AG09319 (cell line): ENCODE data around the gene PLA2G2D.

ENCODE experiments used
- DNase-seq: peaks from one replicate; pipeline ENCODE4 v3.0.0-alpha.2; 2010; ENCODE audit warnings: low read depth; ENCODE audit errors: extremely low read depth
- TF ChIP-seq, protein P1 (sequence below): IDR thresholded peaks from 2 replicates; pipeline ENCODE4 v1.5.1; 2011; ENCODE audit warnings: low read depth, mild to moderate bottlenecking, inconsistent platforms, low read length, moderate library complexity

PLA2G2D gene

GRCh38 chr1:20149601-20150325 lies 30.4 kb upstream of the PLA2G2D start:
- DNase-seq: no peak
- TF ChIP-seq, protein P1, sequence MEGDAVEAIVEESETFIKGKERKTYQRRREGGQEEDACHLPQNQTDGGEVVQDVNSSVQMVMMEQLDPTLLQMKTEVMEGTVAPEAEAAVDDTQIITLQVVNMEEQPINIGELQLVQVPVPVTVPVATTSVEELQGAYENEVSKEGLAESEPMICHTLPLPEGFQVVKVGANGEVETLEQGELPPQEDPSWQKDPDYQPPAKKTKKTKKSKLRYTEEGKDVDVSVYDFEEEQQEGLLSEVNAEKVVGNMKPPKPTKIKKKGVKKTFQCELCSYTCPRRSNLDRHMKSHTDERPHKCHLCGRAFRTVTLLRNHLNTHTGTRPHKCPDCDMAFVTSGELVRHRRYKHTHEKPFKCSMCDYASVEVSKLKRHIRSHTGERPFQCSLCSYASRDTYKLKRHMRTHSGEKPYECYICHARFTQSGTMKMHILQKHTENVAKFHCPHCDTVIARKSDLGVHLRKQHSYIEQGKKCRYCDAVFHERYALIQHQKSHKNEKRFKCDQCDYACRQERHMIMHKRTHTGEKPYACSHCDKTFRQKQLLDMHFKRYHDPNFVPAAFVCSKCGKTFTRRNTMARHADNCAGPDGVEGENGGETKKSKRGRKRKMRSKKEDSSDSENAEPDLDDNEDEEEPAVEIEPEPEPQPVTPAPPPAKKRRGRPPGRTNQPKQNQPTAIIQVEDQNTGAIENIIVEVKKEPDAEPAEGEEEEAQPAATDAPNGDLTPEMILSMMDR: no peak

DNA sequence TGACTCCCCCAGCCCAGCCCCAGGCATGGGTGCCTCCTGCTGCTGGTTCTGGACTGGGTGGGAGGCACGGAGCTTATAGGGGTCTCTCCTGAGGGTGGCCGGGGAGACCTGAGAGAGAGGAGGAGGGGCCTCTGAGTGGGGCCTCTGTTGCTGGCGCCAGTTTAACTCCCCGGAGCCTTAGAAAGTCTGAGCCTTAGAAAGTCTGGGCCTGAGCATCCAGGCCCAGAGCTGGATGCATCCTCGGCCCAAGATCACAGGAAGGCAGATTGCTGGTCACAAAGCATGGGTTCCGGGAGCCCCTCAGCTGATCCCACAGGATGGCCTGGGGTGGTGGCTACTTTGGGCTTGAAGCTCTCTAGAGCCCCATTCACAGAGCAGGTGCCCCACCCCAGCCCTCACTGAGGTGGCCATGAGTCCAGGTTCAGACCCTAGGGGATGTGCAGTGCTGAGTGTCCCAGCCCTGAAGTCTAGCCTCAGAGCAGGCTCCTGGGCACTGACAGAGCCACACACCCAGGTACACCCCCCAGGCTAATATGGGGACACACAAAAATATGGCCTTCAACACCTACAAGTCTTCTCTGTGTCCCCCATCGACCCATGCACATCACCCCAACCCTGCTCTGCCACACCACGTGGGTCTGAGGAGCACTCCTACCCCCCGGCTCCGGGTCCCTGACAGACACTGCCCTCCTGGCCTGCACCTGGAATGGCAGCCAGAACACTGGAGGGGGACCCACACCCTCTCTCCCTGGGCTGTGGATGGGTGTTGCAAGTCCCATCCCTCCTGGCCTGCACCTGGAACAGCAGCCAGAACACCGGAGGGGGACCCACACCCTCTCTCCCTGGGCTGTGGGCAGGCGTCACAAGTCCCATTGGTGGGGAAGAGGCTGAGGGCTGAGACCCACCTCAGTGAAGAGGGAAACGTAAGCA lies 29.5 kb upstream of the PLA2G2D start:
- TF ChIP-seq, protein P1: no peak

DNA sequence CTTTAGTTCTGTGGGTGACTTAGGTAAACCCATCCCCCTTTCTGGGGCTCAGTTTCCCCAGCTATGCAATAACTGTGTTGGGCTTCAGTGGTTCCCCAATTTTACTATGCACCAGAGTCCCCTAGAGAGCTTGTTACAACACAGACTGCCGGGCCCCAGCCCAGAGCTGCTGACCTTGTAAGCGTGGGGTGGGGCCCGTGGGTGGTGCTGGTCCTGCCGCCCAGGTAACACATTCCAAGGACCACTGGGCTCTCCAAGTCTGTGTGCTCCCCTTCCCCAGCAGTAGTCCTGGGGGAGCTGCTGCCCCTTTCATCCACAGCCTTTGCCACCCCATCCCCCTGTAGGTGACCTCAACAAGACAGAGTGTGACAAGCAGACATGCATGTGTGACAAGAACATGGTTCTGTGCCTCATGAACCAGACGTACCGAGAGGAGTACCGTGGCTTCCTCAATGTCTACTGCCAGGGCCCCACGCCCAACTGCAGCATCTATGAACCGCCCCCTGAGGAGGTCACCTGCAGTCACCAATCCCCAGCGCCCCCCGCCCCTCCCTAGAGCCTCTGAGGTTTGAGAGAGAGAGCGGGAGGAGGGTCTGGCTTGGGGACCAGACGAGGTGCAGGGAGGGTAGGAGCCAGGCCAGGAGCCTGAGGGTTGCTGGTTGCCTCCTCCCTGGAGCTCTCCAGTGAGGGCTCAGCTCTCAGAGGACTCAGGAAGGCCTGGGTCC lies 28.7 kb upstream of the PLA2G2D start:
- no peak for DNase-seq
- TF ChIP-seq, protein P1: no peak

More for the DNA sequence above, 29.5 kb upstream of the PLA2G2D start:
- DNase-seq: no peak

GRCh38 chr1:20143734-20144565 lies 24.6 kb upstream of the PLA2G2D start:
- no peak for DNase-seq
- TF ChIP-seq, protein P1: no peak

DNA sequence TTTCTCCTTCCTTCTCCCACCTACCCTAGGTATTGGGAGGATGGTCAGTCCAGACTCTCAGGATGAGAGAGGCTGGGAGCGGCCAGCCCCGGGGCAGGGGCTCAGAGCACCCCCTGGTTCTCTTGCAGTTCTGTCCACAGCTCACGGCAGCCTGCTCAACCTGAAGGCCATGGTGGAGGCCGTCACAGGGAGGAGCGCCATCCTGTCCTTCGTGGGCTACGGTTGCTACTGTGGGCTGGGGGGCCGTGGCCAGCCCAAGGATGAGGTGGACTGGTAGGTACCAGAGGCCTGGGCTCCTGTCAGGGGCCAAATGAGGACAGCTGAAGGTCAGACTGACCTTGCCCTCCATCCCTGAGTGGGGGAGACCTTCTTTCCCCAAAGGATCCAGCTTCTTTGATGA lies 24.0 kb upstream of the PLA2G2D start:
- TF ChIP-seq, protein P1: no peak
- no peak for DNase-seq

GRCh38 chr1:20142001-20142710 lies 22.8 kb upstream of the PLA2G2D start:
- TF ChIP-seq, protein P1: no peak
- DNase-seq: no peak
